ENCODE data around the gene KDM4B.

DNA sequence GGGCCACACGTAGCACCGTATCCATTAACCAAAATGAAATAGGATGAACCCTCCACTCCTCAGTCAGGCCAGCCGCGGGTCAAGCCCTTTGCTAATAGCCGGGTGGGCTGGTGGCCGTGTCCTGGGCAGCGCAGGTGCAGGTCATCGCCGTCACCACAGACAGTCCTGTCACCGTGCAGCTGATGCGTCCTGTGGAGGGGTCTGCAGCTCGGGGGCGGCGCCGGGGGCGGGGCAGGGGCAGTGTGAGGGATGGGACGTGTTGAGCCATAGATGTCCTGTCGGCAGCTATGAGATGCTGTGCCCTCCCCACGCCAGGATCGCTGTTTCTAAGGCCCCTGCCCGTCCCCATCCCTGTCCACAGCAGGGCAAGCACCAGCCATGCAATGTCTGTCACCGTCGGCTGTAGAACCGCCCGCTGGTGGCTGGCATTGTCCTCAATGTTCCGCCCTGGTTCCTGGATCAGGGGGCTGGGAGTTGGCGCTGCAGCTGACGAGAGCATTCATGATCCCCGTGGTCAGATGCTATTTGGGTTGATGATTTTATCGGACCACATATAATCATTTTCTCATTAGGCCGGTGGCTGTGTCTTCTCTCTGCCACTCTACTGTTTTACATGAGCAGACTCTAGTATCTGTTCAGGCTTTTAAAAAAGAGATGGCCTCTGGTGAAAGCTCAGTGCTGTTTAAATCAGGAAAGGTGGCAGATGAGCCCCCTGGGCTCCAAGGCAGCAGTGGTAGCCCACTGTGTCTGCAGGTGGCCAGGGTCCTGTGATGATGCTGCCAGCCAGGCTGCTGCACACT, 126.1 kb downstream of the KDM4B start:
- no peak for TF ChIP-seq CTCF (IDR thresholded peaks at IDR 0.05)
- TF ChIP-seq POLR2A (IDR thresholded peaks at IDR 0.05) = no peak
